ENCODE results near the gene ZDHHC17.

ZDHHC17 gene

GRCh38 chr12:76847260-76847659 lies 83.3 kb downstream of the ZDHHC17 start:
- no peak for DNase-seq

DNA sequence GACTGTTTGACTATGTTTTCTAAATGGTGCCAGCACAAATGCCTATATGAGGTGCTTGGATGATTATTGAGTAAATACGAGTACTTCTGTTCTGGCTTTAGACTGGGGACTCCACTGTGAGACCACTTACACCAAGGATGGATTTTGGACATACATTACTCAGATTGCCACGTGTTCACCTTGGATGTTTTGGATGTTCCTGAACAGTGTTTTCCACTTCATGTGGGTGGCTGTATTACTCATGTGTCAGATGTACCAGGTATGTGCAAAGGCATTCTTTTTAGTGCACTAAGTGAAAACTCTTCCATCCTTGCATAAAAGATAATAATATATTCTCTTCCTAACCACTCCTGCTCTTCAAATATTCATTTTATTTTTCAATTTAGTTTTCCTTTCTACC lies 84.2 kb downstream of the ZDHHC17 start:
- DNase-seq, result no peak

DNA sequence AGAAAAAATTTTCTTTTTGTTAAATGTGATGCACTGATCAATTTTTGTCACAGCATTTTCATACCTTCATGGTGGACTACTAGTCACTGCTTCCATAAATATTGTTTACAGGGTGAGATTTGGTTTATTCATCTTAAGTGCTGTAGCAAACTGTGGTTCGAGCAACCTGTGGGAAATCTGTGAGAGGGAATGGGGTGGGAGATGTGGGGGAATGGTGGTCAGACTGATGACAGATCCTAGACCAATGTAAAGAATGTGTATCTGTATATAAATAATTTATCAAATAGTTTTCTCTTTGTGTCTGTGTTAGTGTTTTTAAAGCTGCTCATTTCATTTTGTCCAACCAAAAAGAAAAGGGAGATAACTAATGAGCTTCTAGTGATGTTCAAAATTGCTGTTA lies 88.2 kb downstream of the ZDHHC17 start:
- no peak for DNase-seq

- no peak for DNase-seq
Measured at GRCh38 chr12:76855271-76855670, 91.4 kb downstream of the ZDHHC17 start.

- no peak for DNase-seq
Measured at GRCh38 chr12:76856018-76856644, 92.2 kb downstream of the ZDHHC17 start.

- no peak for DNase-seq
Measured at GRCh38 chr12:76859611-76860010, 95.7 kb downstream of the ZDHHC17 start.

GRCh38 chr12:76860256-76860655 lies 96.3 kb downstream of the ZDHHC17 start:
- no peak for DNase-seq

- DNase-seq, result no peak
Measured at GRCh38 chr12:76863005-76863670, 99.2 kb downstream of the ZDHHC17 start.

DNA sequence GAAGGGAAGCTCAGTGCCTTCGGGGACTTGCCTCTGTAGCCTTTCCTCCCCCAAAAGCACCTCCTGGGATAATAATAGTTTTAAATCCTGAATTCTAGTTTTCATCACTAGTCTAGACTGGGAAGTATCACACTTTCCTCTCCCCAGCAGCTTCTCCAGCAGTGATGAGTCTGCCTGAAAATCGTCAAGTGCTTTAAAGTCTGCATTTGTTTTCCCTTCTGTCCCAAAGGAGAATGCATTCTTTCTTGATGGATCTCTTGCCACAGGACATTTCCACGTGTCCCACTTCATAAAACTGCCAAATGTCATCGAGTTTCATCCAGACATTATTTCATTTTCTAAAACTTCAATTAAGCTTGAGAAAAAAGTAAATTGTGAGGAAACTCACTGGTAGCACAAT lies 99.9 kb downstream of the ZDHHC17 start:
- DNase-seq, result no peak

- DNase-seq, result no peak
Measured at GRCh38 chr12:76864791-76865400, 101.0 kb downstream of the ZDHHC17 start.

- DNase-seq, result no peak
Measured at GRCh38 chr12:76866151-76866567, 102.2 kb downstream of the ZDHHC17 start.

GRCh38 chr12:76866726-76867125 lies 102.8 kb downstream of the ZDHHC17 start:
- DNase-seq, result no peak

DNA sequence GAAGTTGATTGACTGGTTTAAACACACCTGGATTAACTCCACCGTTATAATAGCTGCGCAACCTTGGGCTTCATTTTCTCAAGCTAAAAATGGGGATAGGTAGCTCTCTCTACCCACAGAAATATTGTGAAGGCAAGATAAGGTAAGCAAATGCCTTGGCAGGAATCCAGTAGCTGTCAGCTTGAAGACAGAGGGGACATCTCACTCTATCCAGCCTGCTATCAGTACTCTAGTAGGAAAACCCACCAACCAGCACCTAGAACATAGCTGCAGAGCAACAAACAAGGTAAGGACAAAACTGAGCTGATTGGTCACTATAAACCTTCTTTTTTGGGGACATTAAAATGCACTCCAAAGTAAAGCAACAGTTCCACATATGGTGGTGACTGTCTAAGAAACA lies 107.2 kb downstream of the ZDHHC17 start:
- DNase-seq, result no peak

- DNase-seq, result no peak
Measured at GRCh38 chr12:76871742-76872141, 107.8 kb downstream of the ZDHHC17 start.

GRCh38 chr12:76872415-76872814 lies 108.5 kb downstream of the ZDHHC17 start:
- no peak for DNase-seq

GRCh38 chr12:76874027-76874426 lies 110.1 kb downstream of the ZDHHC17 start:
- DNase-seq, result no peak

DNA sequence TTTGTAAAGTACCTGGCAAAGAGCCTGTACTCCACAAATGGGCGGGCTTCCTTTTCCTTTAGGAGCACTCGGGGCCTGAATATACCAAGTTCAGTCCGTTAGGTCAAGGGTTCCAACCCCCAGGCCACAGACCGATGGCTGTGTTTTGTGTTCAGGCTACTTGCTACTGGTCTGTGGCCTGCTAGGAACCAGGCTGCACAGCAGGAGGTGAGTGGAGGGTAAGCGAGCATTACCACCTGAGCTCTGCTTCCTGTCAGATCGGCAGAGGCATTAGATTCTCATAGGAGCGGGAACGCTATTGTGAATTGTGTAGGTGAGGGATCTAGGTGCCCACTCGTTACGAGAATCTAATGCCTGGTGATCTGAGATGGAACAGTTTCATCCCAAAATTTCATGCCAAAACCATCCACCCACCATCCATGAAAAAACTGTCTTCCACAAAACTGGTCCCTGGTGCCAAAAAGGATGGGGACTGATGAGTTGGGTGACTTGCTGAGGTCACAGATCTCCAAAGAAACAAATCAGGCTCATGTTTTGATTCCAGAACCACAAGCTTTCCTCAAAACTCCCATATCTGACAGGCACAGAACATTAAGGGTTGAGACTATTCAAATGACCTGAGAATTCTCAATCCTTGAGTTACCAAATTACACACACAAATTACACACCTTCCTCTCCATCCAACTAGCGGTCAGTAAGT lies 110.7 kb downstream of the ZDHHC17 start:
- DNase-seq, result no peak

DNA sequence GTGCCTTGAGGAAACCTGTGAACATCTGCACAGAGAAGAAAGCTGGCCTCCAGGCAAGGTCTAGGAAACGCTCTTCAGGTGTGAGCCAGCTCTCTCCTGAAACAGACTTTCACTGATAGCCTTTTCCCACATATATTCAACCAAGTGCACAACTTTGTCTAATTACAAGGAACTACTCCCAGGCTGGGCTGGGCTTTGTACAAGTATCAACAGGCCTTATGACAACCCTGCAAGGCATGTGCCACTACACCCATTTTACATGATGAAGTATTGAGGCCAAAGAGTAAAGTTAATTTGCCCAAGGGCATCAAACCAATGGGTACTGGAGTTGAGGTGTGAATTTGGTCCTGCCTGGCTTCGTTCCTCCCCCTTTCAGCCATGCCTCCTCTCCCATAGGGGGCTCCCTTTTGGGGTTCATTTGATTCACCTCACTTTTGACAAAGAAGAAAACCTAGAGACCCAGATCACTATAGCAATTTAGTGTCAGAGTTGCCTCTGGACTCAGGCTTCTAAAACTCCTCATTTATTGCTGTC lies 112.8 kb downstream of the ZDHHC17 start:
- DNase-seq, result no peak

- no peak for DNase-seq
Measured at GRCh38 chr12:76878099-76878898, 114.4 kb downstream of the ZDHHC17 start.

- peak; percentile 71 for DNase-seq
Measured at GRCh38 chr12:76878899-76879709, 115.2 kb downstream of the ZDHHC17 start, which contains the start of gene CSRP2. TSS of gene CSRP2 (minus strand) at chr12:76879019. CDS start at chr12:76866260, 12,759 bp downstream.

DNA sequence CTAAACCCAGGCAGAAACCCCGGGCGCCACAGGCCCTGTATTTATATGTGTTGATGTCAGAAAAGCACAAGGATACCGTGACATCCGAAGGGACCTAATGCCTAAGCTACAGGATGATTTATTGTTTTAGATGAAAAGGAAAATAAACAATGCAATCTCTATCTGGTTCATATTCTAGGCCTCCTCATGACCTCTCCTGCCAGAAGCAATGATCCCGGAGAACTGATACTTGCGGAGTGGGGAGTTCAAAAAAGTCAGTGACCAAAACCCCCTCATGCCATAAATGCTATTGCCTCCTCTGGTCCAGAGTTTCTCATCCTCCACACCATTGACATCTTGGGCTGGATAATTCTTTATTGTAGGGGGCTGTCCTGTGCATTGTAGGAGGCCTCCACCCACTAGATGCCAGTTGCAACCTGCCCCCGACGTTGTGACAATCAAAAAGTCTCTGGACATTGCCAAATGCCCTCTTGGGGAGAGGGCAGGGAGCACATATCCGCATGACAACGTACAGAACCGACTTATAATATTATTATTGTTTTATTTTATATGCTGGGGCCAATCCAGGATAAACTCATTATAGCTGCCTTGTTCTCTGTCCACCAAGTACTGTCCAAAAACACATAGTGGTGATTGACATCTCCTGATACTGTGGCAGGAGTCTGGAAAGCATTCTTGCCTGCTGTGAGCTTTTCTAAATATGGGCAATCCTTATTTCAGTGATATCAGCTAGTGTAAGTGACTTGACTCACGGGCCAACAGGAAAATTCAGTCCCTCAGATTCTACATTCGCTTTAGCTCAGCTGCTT lies 116.0 kb downstream of the ZDHHC17 start:
- DNase-seq, result no peak
